ENCODE measurements around the gene VSTM2L.

DNA sequence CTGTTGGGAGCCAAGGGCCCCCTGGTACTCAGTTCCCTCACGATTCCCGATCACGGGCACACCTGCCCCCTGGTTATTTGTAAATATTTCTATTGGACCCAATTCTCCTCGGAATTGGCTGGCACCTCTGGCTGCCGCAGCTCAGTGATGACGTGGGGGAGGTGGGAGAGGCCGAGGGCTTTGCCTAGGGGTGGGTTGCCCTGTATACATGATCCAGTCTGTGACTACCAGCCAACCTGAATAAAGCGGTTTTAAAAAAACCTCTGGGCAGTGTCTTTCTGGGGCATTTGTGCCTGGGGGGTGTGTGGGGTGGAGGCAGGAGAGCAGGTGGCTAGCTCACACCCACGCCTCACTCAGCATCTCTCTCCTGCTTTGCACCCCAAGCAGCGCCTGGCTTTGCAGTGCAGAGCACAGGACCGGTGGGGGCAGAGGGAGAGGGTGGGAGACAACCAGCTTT lies 42.2 kb downstream of the VSTM2L start:
- TF ChIP-seq EZH2 (IDR thresholded peaks at IDR 0.05; ENCODE audit: borderline replicate concordance, low read depth, low read length, severe bottlenecking) (no peak), POLR2AphosphoS5 (IDR thresholded peaks at IDR 0.05; ENCODE audit: insufficient read depth, low read depth, low read length) (no peak), POLR2A (IDR thresholded peaks at IDR 0.05; ENCODE audit: low read depth, low read length) (no peak), GATA2 (IDR thresholded peaks at IDR 0.05; ENCODE audit: insufficient read depth, insufficient read length, low read depth, low read length) (no peak), FOS (IDR thresholded peaks at IDR 0.05; ENCODE audit: borderline replicate concordance, insufficient read depth, low read length) (no peak), MYC (IDR thresholded peaks at IDR 0.05; ENCODE audit: low read depth, low read length) (no peak)
- TF ChIP-seq, protein P1, sequence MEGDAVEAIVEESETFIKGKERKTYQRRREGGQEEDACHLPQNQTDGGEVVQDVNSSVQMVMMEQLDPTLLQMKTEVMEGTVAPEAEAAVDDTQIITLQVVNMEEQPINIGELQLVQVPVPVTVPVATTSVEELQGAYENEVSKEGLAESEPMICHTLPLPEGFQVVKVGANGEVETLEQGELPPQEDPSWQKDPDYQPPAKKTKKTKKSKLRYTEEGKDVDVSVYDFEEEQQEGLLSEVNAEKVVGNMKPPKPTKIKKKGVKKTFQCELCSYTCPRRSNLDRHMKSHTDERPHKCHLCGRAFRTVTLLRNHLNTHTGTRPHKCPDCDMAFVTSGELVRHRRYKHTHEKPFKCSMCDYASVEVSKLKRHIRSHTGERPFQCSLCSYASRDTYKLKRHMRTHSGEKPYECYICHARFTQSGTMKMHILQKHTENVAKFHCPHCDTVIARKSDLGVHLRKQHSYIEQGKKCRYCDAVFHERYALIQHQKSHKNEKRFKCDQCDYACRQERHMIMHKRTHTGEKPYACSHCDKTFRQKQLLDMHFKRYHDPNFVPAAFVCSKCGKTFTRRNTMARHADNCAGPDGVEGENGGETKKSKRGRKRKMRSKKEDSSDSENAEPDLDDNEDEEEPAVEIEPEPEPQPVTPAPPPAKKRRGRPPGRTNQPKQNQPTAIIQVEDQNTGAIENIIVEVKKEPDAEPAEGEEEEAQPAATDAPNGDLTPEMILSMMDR (IDR thresholded peaks at IDR 0.05; ENCODE audit: extremely low read depth in 1 of 2, insufficient read depth in 1 of 2, low read depth in 1 of 2, low read length in 2 of 2) = no peak
- TF ChIP-seq, protein P2, sequence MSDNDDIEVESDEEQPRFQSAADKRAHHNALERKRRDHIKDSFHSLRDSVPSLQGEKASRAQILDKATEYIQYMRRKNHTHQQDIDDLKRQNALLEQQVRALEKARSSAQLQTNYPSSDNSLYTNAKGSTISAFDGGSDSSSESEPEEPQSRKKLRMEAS (IDR thresholded peaks at IDR 0.05; ENCODE audit: insufficient read depth, insufficient read length) = no peak
